Activated naive CD4-positive, alpha-beta T cell treated with anti-CD3 and anti-CD28 coated beads, Interleukin-2, amount 10 ng/mL, durations not matched to agents 7 days and 5 days (primary cell): Measurements from ENCODE around the gene ERICH6B.

Experiments
- CTCF ChIA-PET: fragments of 350-600 bp; sonication (Branson Sonifier 250); formaldehyde crosslinking; loops from one replicate; lab custom pipeline; 2021; ENCODE audit warnings: antibody characterized with exemption; lab: Charles Lee
- DNase-seq: peaks from one replicate; pipeline ENCODE4 v3.0.0-alpha.2; 2020
- H3K27ac Mint-ChIP-seq: one replicate; pipeline ENCODE4 v1.8.0; 2021; ENCODE audit warnings: mild to moderate bottlenecking, moderate library complexity, mixed read lengths
- H3K27me3 Mint-ChIP-seq: one replicate; pipeline ENCODE4 v1.8.0; 2021; ENCODE audit warnings: mild to moderate bottlenecking, mixed read lengths
- H3K36me3 Mint-ChIP-seq: one replicate; pipeline ENCODE4 v1.8.0; 2021; ENCODE audit warnings: mixed read lengths
- H3K4me1 Mint-ChIP-seq: one replicate; pipeline ENCODE4 v1.8.0; 2021; ENCODE audit warnings: mixed read lengths
- H3K4me3 Mint-ChIP-seq: one replicate; pipeline ENCODE4 v1.8.0; 2021; ENCODE audit warnings: mild to moderate bottlenecking, moderate library complexity, mixed read lengths
- H3K9me3 Mint-ChIP-seq: one replicate; pipeline ENCODE4 v1.8.0; 2021; ENCODE audit warnings: mixed read lengths

ERICH6B gene

GRCh38 chr13:45516757-45517156 lies 98.8 kb downstream of the ERICH6B start:
- no peaks in the 10 kb centered on the region for H3K27me3 Mint-ChIP-seq
- no peak for DNase-seq
- H3K36me3 Mint-ChIP-seq = peaks cover 56% of the 10 kb centered on the region
- CTCF ChIA-PET = no interaction called here
- H3K9me3 Mint-ChIP-seq = no peaks in the 10 kb centered on the region
- no peak overlapping the region for H3K27ac Mint-ChIP-seq
- H3K4me1 Mint-ChIP-seq = no peaks in the 10 kb centered on the region
- no peak overlapping the region for H3K4me3 Mint-ChIP-seq

GRCh38 chr13:45512098-45512496 lies 103.4 kb downstream of the ERICH6B start:
- H3K27ac Mint-ChIP-seq = no peak overlapping the region
- DNase-seq = no peak
- H3K9me3 Mint-ChIP-seq = no peaks in the 10 kb centered on the region
- H3K36me3 Mint-ChIP-seq = peaks cover 41% of the 10 kb centered on the region
- H3K4me3 Mint-ChIP-seq = no peak overlapping the region
- peaks cover 2% of the 10 kb centered on the region for H3K4me1 Mint-ChIP-seq
- no peaks in the 10 kb centered on the region for H3K27me3 Mint-ChIP-seq
- CTCF ChIA-PET = interaction anchor here (0.8 to 1.0 kb wide), 2 partner anchors 29 to 35 kb away, joined by 3 to 4 read pairs; no protein-coding TSS in a partner anchor

DNA sequence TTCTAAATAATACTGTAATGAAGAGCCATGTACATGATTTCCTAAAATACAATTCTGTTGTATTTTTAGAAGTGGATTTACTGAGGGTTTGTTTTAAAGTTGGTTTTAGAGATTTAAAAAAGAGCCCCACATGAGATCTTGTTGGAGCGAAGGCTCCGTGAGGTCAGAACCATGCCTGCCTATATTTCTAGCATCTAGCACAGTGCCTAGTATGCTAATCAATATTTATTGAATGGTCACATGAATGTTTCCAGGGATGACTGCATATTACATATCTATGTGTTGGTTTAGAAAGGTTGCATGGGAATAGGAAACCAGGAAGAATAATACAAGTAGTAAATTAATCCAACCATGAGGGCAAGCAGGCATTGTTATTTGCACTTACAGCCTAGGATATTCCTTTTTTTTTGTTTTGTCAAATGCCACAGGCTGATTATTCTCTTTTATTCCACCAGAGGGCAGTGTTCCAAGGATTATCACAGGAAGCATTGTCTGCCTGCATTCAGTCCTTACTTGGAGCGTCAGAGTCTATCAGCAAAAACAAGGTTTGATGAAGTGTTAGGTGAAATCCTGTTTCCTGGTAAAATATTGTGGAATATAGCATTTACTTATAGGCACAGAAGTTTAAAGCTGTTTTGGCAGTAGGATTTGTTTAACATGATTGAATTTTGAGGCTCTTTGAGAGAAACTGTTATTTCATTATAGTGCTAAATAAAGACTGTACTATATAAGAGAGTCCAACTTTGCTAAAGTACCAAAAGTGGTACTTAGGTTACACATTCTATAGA lies 104.0 kb downstream of the ERICH6B start:
- Mint-ChIP-seq H3K4me3 (no peak overlapping the region), H3K4me1 (peaks cover 2% of the 10 kb centered on the region), H3K9me3 (no peaks in the 10 kb centered on the region), H3K27ac (no peak overlapping the region), H3K27me3 (no peaks in the 10 kb centered on the region), H3K36me3 (peaks cover 40% of the 10 kb centered on the region)
- CTCF ChIA-PET = interaction anchor here (1.0 kb wide), 1 partner anchor 28 kb away, joined by 4 read pairs; no protein-coding TSS in a partner anchor
- peak; percentile 26 for DNase-seq

DNA sequence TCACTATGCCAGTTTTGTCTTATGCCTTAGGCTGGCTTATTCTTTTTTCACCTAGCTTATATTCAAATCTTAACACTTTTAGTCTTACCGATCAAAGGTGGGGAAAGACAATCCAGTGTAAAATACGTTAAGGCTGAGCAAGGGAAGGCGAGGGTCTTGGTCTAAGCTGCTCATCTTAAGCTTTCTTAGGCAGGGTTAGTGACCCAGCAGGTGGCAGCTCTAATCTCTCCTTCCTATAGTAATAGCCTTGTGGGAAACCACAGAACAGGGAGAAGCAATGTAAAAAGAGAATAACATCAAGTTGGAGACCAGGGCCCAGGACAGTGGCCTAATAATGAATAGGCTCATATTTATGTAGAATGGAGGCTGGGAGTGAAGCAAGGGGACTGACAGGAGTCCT lies 104.9 kb downstream of the ERICH6B start:
- no peak overlapping the region for H3K4me3 Mint-ChIP-seq
- H3K9me3 Mint-ChIP-seq = no peaks in the 10 kb centered on the region
- H3K4me1 Mint-ChIP-seq = peaks cover 2% of the 10 kb centered on the region
- no peaks in the 10 kb centered on the region for H3K27me3 Mint-ChIP-seq
- peak overlapping the region; percentile 24 for H3K27ac Mint-ChIP-seq
- CTCF ChIA-PET = interaction anchor here (0.8 to 0.9 kb wide), 2 partner anchors 139 to 141 kb away, joined by 3 to 4 read pairs; no protein-coding TSS in a partner anchor
- no peak for DNase-seq
- peaks cover 41% of the 10 kb centered on the region for H3K36me3 Mint-ChIP-seq

DNA sequence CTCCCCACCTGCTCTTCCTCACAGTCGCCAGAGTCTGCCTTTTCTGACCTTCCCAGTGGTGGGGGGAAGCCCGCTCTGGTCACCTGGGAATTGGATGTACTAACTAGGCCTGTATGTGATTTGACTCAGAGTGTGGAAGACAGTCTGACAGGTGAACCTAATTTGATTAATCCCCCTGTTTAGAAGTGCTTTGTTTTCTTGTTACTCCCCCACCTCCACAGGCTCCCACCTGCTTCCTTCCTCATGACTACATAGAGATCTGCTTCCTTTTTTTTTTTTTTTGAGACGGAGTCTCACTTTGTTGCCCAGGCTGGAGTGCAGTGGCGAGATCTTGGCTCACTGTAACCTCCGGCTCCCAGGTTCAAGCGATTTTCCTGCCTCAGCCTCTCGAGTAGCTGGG lies 106.8 kb downstream of the ERICH6B start:
- peaks cover 2% of the 10 kb centered on the region for H3K4me1 Mint-ChIP-seq
- H3K27me3 Mint-ChIP-seq = no peaks in the 10 kb centered on the region
- CTCF ChIA-PET = interaction anchor here (0.7 kb wide), 1 partner anchor 813 kb away, joined by 4 read pairs; no protein-coding TSS in a partner anchor
- H3K9me3 Mint-ChIP-seq = no peaks in the 10 kb centered on the region
- peaks cover 45% of the 10 kb centered on the region for H3K36me3 Mint-ChIP-seq
- peak overlapping the region; percentile 35 for H3K27ac Mint-ChIP-seq
- H3K4me3 Mint-ChIP-seq = no peak overlapping the region
- DNase-seq = no peak

- DNase-seq = no peak
- Mint-ChIP-seq H3K27ac (no peak overlapping the region), H3K36me3 (peaks cover 45% of the 10 kb centered on the region), H3K27me3 (no peaks in the 10 kb centered on the region), H3K9me3 (no peaks in the 10 kb centered on the region), H3K4me3 (no peak overlapping the region), H3K4me1 (peaks cover 2% of the 10 kb centered on the region)
- CTCF ChIA-PET = no interaction called here
These were observed 108.7 kb downstream of the ERICH6B start for GRCh38 chr13:45506811-45507210.

- H3K27me3 Mint-ChIP-seq = no peaks in the 10 kb centered on the region
- H3K4me1 Mint-ChIP-seq = peaks cover 10% of the 10 kb centered on the region
- CTCF ChIA-PET = no interaction called here
- peaks cover 50% of the 10 kb centered on the region for H3K36me3 Mint-ChIP-seq
- no peak overlapping the region for H3K27ac Mint-ChIP-seq
- DNase-seq = no peak
- H3K4me3 Mint-ChIP-seq = no peak overlapping the region
- H3K9me3 Mint-ChIP-seq = no peaks in the 10 kb centered on the region
These were observed 111.9 kb downstream of the ERICH6B start for GRCh38 chr13:45503658-45504057.

DNA sequence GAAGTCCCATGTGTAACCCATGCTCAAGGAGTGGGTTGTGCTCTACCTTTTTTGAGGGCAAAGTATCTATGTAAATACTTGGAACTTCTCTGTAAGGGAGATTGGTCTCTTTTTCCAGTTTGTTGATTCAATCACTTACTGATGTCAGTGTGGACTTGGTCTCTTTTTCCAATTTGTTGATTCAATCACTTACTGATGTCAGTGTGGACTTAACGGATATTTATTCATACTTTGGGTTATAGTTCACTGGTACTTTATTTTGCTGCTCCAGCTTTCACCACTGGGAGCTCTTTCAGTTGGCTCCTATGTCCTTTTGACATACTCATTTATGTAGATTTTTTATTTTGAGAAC lies 114.4 kb downstream of the ERICH6B start:
- CTCF ChIA-PET = no interaction called here
- no peak overlapping the region for H3K27ac Mint-ChIP-seq
- no peaks in the 10 kb centered on the region for H3K9me3 Mint-ChIP-seq
- H3K4me3 Mint-ChIP-seq = no peak overlapping the region
- H3K27me3 Mint-ChIP-seq = no peaks in the 10 kb centered on the region
- H3K4me1 Mint-ChIP-seq = peaks cover 10% of the 10 kb centered on the region
- peaks cover 57% of the 10 kb centered on the region for H3K36me3 Mint-ChIP-seq
- no peak for DNase-seq

GRCh38 chr13:45500492-45501174 lies 114.9 kb downstream of the ERICH6B start:
- Mint-ChIP-seq H3K27me3 (no peaks in the 10 kb centered on the region), H3K4me1 (peaks cover 10% of the 10 kb centered on the region), H3K4me3 (no peak overlapping the region), H3K36me3 (peaks cover 55% of the 10 kb centered on the region), H3K27ac (no peak overlapping the region), H3K9me3 (no peaks in the 10 kb centered on the region)
- CTCF ChIA-PET = no interaction called here
- no peak for DNase-seq

- Mint-ChIP-seq H3K4me1 (peaks cover 10% of the 10 kb centered on the region), H3K9me3 (no peaks in the 10 kb centered on the region), H3K27ac (no peak overlapping the region), H3K4me3 (no peak overlapping the region), H3K27me3 (no peaks in the 10 kb centered on the region), H3K36me3 (peaks cover 43% of the 10 kb centered on the region)
- no peak for DNase-seq
- CTCF ChIA-PET = no interaction called here
These were observed 118.6 kb downstream of the ERICH6B start for GRCh38 chr13:45496942-45497341.

DNA sequence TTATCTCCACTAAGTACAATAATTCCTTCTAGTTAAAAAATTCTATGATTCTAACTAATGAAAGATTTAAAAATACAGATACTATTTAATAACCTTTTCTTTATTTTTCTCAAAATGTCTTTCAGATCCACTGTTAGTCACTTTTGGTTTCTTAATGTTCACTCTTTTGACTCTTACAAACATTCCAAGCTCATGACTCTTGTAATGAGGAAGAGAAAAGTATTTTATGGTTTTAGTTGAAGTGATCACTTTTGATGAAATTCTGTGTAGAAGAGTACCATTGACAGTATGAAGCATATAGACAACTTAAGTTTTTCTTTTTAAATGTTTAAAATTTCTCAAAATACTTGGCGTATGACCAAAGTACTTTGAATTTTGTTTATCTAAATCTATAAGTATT lies 123.0 kb downstream of the ERICH6B start:
- peaks cover 23% of the 10 kb centered on the region for H3K36me3 Mint-ChIP-seq
- H3K9me3 Mint-ChIP-seq = no peaks in the 10 kb centered on the region
- H3K27me3 Mint-ChIP-seq = no peaks in the 10 kb centered on the region
- no peak for DNase-seq
- H3K4me1 Mint-ChIP-seq = no peaks in the 10 kb centered on the region
- CTCF ChIA-PET = no interaction called here
- no peak overlapping the region for H3K27ac Mint-ChIP-seq
- no peak overlapping the region for H3K4me3 Mint-ChIP-seq
